SJCRH30 (cell line): ENCODE measurements around the gene MYRF. TPM values are rescaled to one million over a fixed set of nuclear protein-coding genes. Genes with fewer than 3 reads are reported as not detected.

Experiments used
- total RNA-seq: library from RNA; depleted of rRNA; stranded (reverse); fragments of >200 nt; shearing (Covaris generic); gene quantifications from 2 replicates; pipeline ENCODE4 v1.2.3, GENCODE V29; 2014; rRNA removed

MYRF gene
- total RNA-seq, 1 experiment from 2014 or later, result 0.02 TPM

Other genes starting within 250 kb of the MYRF start
- 40.2 and 42.1 TPM in 2 replicates for gene LRRC10B, start 243.9 kb upstream of the MYRF start, total RNA-seq
- 1.1 and 1.3 TPM in 2 replicates for gene SYT7, start 171.6 kb upstream of the MYRF start, total RNA-seq
- 2.1 and 2.5 TPM in 2 replicates for gene DAGLA, start 72.2 kb upstream of the MYRF start, total RNA-seq
- gene TMEM258, start 40.0 kb downstream of the MYRF start, total RNA-seq, result 95.5 and 123 TPM in 2 replicates
- 87.3 and 92.0 TPM in 2 replicates for gene FEN1, start 40.3 kb downstream of the MYRF start, total RNA-seq
- gene FADS1, start 64.4 kb downstream of the MYRF start, total RNA-seq, result 94.6 and 105 TPM in 2 replicates
- 13.3 and 14.2 TPM in 2 replicates for gene FADS2, start 75.7 kb downstream of the MYRF start, total RNA-seq
- 40.5 and 42.1 TPM in 2 replicates for gene FADS3, start 138.9 kb downstream of the MYRF start, total RNA-seq
- gene RAB3IL1, start 164.9 kb downstream of the MYRF start, total RNA-seq, result 0.53 and 0.77 TPM in 2 replicates
- gene BEST1, start 197.7 kb downstream of the MYRF start, total RNA-seq, result 0.05 and 0.26 TPM in 2 replicates
- gene FTH1, start 215.0 kb downstream of the MYRF start, total RNA-seq, result 349 and 357 TPM in 2 replicates